Measurements from ENCODE around the gene GPR45. TPM values are rescaled to one million over a fixed set of nuclear protein-coding genes. Genes with fewer than 3 reads are reported as not detected.

GPR45 gene
- total and polyA plus RNA-seq, 9 of the 15 experiments (the other 6 are each of a cell fraction or from before 2014, with no cell fraction given), result not detected

DNA sequence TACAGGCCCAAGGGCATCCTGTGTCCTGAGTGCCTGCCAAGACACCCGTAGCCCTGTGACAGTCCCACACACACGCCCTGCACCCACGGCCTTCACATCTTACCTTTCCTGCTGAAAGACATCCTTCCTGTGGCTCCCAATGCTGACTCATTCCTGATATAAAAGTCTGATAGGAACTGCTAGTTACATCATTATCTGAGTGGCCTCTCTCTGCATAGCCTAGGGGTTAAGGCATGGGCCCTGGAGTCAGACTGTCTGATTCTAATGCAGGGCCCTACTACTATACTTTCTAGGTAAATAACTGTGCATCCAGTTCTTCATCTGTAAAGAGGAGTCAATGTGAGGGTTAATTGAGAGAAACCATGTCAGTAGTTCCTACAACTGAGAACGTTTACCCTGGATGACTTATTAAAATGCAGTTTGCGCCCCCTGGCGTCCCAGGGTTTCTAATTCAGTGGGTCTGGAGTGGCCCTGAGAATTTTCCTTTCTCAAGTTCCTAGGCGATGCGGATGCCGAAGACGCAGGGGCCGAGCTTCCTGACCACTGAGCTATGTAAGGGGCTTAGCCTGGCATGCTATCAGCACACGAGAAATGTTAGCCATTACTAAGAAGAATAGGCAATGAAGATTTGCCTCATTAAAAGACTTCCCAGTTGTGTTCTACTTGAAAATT, 6.0 kb upstream of the GPR45 start (continued):
- TF ChIP-seq REST (IDR thresholded peaks at IDR 0.05; ENCODE audit: borderline replicate concordance) (peak; percentile 69; the same call in 1 of the 2 replicates), REST (CRISPR knock-in tag; IDR thresholded peaks at IDR 0.05; ENCODE audit: low read depth) (no peak), JUN (IDR thresholded peaks at IDR 0.05; ENCODE audit: borderline replicate concordance, low read depth, low read length) (peak; percentile 69), JUN (CRISPR knock-in tag; IDR thresholded peaks at IDR 0.05; ENCODE audit: borderline replicate concordance) (no peak), ZNF609 (CRISPR knock-in tag; IDR thresholded peaks at IDR 0.05; ENCODE audit: borderline replicate concordance) (no peak), NR2C1 (IDR thresholded peaks at IDR 0.05) (no peak), NR2C1 (tag; IDR thresholded peaks at IDR 0.05) (no peak), GATA2 (CRISPR knock-in tag; IDR thresholded peaks at IDR 0.05) (no peak), NCOA1 (IDR thresholded peaks at IDR 0.05; ENCODE audit: low read depth) (no peak)
- TF ChIP-seq, protein P1, sequence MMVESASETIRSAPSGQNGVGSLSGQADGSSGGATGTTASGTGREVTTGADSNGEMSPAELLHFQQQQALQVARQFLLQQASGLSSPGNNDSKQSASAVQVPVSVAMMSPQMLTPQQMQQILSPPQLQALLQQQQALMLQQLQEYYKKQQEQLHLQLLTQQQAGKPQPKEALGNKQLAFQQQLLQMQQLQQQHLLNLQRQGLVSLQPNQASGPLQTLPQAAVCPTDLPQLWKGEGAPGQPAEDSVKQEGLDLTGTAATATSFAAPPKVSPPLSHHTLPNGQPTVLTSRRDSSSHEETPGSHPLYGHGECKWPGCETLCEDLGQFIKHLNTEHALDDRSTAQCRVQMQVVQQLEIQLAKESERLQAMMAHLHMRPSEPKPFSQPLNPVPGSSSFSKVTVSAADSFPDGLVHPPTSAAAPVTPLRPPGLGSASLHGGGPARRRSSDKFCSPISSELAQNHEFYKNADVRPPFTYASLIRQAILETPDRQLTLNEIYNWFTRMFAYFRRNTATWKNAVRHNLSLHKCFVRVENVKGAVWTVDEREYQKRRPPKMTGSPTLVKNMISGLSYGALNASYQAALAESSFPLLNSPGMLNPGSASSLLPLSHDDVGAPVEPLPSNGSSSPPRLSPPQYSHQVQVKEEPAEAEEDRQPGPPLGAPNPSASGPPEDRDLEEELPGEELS (CRISPR knock-in tag; IDR thresholded peaks at IDR 0.05; ENCODE audit: borderline replicate concordance), result no peak
- TF ChIP-seq, protein P2, sequence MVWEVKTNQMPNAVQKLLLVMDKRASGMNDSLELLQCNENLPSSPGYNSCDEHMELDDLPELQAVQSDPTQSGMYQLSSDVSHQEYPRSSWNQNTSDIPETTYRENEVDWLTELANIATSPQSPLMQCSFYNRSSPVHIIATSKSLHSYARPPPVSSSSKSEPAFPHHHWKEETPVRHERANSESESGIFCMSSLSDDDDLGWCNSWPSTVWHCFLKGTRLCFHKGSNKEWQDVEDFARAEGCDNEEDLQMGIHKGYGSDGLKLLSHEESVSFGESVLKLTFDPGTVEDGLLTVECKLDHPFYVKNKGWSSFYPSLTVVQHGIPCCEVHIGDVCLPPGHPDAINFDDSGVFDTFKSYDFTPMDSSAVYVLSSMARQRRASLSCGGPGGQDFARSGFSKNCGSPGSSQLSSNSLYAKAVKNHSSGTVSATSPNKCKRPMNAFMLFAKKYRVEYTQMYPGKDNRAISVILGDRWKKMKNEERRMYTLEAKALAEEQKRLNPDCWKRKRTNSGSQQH (CRISPR knock-in tag; IDR thresholded peaks at IDR 0.05), result no peak

Data from K562 (cell line).